GM18519 (cell line): ENCODE results near the gene FLOT2.
"Not testable (repeated sequence)": the region's sequence is repeated elsewhere in the genome, so short reads cannot be mapped to it uniquely, and the experiment has no call there.

Source experiments
- ATAC-seq: cut with Tn5 transposase; IDR thresholded peaks from one replicate; pipeline ENCODE4 v1.9.1; 2021; ENCODE audit warnings: mild to moderate bottlenecking, moderate library complexity; ENCODE audit not compliant: unreplicated experiment, low FRiP score

Gene FLOT2

DNA sequence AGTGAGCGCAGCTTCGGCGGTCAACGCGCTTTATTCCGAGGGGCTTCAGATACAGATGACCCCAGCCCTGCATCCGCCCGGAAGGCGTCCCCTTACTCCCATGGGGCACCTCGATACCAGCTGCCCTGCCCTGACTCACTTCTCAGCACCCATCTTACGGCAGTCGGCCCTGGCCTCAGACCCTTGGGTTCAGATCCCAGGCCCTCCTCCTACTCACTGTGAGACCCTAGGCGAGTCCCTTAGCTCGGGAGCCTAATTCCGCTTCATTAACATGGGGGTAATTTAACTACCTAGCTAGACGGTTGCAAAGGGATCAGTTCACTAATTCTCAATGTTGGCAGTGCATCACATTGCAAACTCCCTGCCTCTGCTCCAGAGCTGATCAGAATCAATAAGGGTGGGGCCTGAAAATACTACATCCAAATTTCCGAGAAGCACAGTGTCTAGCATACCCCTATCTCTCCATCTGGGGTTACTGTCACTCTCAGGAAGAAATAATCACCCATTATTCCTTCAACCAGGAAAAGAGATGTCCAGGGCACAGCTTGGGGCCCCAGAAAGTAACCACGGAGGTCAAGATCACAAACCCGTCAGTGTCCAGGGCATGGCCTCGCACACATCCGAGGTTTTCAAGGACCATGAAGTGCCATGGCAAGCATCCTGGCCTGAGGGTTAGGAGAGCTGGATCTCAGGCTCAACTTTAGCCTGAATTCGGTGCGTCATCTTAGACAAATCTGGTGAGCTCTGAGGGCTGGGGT lies 415 bp upstream of the FLOT2 start:
- ATAC-seq, result no peak

DNA sequence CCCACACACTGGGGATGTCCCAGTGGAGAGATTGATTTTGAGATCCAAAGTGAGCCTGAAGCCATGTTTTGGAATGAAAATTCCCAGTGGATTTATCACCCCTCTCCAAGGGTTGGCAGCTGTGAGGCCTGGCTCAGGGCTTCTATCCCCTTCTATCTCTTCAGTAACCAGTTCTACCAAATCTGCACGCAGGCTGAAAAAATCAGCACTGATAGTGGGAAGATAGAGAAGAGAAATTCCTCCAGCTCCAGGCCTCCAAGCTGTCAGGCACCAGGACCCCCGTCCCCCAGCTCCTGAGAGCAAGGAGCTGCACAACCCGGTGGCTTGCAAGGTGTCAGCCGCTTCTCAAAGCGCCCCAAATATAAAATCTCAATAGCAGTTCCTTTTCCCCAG lies 1.0 kb downstream of the FLOT2 start:
- ATAC-seq, result no peak

DNA sequence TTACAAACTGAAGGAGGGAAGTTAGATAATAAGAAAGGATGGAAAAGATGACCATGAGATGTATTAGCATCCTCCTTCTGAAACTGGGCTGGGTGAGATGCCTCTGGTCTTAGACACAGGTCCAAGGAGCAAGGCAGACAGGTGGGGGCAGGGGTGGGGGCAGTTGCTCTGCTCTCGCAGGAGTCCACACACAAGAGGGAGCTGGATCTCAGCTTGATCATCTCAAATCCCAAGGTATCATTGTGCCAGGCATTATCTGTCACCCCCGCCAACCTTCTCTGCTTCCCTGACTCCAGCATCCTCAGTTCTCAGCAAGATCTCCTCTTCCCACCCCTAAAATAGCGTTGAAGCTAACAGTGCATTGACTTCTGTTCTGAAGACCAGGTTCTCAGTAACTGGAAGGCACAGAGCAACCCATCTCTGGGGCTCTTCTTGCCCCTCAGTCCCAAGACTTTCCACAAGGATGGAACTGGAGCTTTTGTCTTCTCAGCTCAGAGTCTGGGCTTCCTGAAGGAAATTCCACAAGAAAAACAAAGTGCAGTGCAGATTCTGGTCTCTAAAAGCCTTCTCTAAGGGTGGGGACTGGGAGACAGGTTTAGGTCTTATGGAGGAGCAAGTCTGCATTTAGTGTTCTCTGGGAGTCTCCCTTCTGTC lies 1.6 kb downstream of the FLOT2 start:
- no peak for ATAC-seq

DNA sequence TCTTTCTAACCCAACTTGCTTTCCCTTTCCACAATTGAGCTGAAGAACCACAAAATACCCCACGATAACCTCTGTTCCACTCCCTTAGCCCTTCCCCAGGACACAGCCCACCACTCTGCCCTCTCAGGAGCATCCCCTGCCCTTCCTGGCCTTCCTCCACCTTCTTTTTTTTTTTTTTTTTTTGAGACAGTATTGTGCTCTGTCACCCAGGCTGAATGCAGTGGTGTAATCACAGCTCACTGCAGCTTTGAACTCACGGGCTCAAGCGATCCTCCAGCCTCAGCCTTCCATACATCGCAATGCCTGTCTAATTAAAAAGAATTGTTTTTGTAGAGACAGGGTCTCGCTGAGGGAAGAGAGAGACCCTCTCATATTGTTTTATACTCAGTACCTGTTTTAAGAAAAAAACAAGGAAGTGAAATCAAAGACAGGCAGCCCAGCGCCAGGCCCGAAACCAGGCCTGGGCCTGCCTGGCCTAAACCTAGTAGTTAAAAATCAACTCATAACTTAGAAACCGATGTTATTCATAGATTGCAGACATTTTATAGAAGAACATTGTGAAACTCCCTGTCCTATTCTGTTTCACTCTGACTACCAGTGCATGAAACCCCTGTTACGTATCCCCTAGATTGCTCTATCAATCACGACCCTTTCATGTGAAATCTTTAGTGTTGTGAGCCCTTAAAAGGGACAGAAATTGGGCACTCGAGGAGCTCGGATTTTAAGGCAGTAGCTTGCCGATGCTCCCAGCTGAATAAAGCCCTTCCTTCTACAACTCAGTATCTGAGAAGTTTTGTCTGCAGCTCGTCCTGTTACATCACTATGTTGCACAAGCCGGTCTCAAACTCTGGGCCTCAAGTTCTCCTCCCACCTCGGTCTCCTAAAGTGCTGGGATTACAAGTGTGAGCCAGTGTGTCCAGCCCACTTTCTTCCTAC lies 4.0 kb downstream of the FLOT2 start:
- not testable (repeated sequence) for ATAC-seq

DNA sequence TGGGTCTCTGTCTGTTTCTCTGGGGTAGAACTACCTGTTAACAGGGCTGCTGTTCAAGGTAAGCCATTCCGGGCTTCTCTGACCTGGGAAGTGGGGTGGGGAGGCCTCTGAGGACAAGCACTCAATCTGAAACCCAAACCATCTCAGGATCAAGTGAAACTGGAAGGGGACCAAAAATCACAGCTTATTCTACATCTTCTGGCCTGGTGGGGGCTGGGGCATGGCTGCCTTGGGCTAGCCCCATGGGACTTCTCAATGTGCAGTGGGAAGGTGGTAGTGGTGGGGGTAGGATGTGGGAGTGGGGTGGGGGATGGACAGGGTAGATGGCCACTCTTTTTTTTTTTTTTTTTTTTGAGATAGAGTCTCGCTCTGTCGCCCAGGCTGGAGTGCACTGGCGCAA lies 5.5 kb downstream of the FLOT2 start:
- no peak for ATAC-seq

DNA sequence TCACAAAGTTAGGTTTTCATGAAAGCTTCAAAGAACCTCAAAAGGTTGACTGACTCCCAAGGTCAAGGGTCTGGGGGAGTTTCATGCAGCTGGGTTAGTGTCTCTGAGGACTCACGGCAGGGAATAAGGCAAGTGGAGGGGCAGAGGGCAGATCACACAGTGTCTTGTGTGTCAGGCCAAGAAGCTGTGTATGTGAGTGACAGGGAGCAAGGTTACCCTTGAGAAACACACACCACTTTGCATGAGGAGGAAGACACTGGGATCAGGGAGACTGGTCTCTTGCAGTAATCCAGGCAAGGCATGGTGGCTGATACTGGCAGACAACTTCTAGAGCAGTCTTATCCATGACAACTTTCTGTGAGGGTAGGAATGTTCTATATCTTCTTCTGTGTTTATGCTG lies 6.3 kb downstream of the FLOT2 start:
- no peak for ATAC-seq

DNA sequence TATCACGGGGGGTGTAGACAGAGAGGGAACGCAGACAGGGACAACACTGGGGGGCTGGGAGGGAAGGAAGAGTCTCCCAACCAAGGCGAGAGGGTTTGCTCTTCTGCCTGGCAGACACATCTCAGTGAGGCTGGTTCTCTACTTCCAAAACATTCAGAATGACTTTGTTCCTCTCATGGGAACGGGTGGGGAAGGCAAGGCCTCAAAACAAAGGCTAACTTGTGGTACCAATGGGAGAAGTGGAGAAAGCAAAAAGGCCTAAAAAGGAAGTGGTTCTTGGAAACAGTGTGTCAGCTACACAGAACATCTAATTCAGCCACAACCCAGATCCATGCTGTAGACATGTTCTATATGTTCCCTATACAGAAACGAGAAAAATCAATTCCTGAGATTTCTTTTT lies 7.5 kb downstream of the FLOT2 start:
- no peak for ATAC-seq

DNA sequence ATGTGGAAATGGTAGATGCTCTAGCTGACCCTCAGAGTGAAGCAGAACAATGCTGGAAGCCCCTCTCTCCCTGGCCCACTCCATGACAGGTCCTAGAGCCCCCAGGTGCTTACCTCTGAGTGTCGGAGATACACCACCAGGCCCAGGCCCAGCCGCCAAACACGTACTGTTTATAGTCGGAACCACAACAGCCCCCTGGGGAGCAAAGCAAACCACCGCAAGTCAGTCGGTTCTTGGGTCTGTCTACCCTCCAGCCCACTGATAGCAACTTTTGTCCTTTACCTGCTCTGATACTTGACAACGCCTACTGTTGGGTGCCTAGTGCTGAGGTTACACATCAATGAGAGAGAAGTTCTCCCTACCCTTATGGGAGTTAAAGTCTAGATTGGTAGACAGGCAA lies 8.7 kb downstream of the FLOT2 start:
- ATAC-seq, result no peak

DNA sequence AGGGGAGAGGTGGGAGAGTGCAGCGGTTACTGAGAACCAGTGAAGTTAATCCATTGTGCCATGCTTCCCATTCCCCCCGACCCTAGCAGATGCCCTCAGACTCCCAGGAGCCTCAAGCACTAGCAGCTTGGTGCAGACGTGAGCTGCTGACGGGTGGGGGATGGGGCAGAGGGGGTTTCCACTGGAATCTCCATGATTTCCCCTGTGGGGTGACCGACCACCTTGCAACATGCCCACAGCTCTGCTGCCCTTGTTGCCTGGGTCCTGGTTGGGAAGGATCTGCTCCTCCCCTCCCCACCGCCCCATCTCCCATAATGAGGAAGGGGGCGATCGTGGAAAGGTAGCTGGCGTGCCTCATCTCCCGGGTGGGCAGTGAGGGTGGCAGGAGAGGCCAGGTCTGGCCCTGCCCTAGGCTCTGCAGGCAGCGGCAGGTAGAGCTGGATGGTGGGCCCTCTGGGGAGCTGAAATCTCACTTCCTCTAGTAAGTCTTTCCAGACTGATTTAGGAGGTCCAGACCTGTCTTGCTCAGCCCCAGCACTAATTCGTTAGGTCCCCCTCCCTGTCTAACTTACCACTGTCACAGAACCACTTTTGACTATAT lies 9.6 kb downstream of the FLOT2 start:
- ATAC-seq, result no peak

DNA sequence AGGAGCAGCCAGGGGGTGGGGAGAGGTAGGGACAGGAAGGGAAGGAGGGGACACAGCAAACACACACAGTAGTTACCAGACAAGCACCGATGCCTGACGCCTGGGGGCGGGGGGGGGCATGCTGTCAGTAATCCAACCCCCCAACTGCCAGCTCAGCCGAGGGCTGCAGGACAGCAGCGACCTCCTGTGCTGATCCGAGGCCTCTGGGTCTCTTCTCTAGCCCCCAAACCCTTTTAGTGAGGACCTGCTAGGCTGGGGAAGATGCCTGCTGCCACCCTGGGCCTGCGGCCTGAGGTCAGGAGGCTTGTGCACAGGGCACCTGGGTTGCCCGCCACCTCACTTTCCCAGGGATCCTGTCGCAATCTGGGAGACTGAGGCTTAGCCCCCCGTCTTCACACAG lies 11.6 kb downstream of the FLOT2 start:
- no peak for ATAC-seq

DNA sequence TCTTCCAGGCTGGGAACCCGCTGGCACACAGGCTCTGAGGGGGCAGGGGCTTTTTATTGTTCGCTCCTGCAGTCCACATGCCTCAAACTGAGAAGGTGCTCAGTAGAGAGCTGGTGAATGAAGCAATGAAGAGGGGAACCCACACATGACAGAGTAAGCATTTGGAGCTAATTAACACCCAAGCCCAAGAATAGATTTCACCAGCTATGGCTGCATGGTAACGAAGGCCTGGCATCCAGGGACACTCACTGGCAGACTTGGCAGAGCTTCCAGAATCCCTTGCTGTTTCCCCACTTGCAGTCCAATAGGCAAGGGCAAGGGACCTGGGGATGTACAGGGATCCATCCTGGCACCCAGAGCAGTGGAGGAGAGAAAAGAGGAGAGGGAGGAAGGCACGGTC lies 12.2 kb downstream of the FLOT2 start:
- no peak for ATAC-seq

DNA sequence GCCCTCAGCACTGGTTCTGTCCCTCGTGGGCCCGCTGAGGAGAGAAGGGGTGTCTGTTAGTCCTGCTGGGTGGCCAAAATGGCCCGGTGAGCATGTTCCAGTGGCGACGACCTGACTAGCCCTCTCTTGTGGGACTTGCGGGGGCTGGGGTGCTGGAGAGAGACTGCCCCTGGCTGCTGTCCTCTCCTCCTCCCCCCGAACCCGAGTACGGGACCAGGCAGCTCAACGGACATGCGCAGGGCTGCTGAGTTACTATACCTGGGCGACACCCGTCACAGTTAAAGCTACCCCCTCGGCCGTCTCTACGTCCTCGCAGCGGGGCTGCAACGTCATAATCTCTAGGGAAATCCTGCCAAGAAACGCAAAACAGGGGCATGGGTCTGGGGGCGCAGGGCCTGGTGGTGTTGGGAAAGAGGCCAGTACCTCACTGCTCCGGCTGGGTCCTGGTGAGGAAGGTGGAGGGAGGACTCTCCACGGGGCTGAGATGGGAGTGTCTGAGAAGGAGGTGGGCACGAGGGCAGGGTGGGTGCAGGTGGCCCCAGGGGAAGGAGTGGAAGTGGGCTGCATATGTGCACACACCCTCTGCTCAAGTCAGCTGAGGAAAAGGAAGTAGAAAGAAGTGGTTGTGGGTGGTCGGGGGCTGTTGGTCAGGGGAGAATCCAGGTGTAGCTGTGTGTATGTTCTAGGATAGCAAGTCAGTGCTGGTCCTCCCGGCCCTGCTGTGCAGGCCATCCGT lies 13.4 kb downstream of the FLOT2 start:
- ATAC-seq, result no peak

DNA sequence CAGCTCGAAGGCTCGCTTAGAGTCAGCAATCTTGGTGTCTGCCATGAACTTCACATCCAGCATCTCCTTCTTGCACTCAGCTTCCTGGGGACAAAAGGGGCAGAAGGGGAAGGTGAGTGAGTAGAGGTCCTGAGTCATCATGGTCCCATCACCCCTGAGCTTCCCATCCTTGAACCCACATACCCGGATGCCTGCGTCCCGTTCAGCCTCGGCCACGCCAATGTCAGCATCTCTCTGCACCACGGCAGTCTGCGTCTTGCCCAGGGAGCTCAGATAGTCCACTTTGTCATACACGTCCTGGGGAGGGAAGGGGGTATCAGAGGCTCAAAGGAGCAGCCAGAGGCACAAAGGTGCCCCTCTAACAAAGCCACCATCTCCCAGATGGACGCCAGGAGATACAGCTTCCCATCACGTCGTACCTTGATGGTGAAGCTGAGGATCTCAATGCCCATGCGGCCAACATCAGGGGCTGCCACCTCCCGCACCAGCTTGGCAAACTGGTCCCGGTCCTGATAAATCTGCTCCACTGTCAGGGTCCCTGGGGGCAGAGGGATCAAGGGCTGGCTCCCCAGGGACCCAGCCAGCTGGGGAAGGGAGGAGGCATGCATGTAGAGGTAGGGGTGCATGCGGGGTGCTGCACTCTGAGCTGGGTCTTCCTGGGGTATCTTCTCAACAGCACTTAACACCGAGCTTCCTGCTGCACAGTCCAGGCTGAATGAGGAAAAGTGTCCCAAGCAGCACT lies 15.2 kb downstream of the FLOT2 start:
- no peak for ATAC-seq

DNA sequence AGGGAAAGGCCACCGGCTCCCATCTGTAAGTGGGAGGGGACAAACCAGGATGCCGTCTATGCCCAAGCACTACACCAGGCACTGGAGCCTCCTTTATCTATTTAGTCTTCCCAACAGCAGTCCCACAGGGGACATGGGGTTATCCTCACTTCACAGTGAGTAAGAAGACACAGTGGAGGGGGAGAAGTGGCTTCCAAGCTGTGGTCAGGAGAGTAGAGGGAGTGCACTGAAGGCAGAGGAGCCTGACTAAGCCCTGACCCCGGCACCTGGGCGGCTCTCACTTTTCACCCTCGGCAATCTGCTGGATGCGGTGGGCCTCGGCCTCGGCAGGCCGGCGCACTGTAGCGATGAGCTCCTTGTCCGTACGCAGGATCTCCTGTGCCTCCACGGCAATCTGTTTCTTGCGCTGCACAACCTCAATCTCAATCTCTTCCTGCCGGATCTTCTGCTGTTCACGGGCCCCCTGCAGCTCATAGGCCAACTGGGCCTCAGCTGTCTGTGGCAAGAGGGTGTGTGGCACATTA lies 15.9 kb downstream of the FLOT2 start:
- no peak for ATAC-seq

DNA sequence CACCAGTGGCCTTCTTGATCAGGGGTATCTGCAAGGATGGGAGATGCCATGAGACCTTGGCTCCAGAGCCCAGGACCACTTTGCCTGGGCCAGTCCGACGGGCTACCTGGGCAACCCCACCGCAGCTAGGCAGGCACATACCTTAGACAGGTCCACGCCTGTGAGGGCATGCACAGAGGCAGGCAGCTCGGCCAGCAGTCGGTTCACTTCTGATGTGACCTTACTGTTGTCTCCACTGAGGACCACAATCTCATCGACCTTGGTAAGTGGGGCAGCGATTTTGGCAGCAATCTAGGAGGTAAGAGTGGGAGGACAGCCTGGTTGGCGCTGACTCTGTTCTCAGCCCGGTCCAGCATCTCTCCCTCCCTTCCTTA lies 17.0 kb downstream of the FLOT2 start:
- no peak for ATAC-seq

DNA sequence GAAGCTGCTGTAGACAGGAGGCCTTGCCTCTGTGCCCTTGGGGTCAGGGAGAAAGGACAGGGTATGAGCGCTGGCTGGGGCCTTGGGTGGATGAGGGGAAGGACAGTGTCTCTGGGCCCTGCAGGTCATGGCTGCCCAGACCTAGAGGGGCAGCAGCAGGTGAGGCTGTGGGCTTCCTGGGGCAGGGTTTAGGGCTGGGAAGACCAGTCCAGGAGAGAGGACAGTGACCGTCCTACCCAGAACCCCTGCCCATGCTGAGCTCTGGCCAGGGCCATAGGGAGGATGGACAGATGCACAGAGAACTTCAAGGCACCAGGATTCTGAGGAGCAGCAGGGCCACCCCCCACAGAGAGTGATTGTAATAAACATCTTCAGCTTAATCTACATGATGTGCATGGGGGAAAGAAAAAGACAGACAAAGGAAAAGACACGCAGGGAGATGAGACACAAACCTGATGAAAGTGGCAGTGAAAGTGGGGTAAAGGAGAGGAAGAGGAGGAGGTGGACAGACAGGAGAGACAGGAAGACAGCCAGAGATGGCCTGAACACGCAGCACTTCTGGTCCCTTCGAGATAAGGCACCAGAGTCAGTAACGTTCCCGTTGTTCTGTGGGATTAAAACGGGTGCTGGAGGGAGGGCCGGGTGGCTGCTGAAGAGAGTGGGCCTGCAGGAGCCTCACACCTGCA lies 17.5 kb downstream of the FLOT2 start:
- no peak for ATAC-seq

DNA sequence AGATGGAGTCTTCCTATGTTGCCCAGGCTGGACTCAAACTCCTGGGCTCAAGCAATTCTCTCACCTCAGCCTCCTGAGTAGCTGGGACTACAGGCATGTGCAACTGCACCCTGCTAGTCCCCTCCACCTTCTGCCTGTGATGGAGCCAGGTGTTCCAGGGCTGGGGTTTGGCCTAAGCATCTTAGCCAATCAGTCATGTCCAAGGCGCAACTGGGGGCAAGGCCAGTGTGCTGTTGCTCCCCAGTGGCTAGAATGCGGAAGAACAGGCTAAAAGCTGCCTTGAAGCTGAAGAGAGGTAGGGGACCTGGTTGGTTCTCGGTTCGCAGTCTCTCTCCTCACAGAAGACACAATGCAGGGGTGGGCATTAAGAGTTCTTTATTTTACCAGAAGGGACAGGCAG lies 18.6 kb downstream of the FLOT2 start:
- no peak for ATAC-seq

DNA sequence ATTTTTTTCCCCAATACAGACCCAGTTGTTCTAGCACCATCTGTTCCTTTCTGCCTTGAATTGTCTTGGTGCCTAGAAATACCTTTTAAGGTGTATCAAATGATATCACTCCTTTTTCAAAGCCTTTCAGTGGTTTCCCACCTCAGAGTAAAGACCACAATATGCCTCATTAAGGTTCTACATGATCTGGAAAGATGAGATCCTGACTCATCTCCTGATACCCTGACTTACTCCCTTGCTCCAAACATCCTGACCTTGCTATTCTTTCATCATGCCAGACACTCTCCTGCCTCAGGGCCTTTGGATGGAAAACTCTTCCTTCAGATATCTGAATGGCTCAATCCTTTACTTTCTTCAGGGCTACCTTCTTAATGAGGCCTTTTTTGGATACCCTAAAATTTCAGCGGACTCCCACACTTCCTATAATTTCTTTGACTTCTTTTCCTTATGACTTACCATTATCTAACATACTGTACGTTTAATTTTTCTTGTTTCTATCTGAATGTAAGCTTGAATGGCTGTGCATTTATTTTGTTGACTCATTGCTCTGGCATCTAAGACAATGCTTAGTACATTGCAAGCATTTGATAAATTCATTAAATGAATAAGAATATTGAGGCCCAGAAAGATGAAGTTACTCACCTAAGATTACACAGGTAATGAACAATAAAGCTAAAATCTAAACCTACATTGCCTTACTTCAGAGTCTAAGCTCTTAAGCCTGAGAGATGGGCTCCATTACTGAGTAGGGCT lies 19.2 kb downstream of the FLOT2 start:
- no peak for ATAC-seq
